Keratinocyte (primary cell): Measurements from ENCODE around the gene GLDN. TPM values are rescaled to one million over a fixed set of nuclear protein-coding genes. Genes with fewer than 3 reads are reported as not detected.
"Not testable (repeated sequence)": the region's sequence is repeated elsewhere in the genome, so short reads cannot be mapped to it uniquely, and the experiment has no call there.

Experiments
- DNase-seq: peaks from one replicate; pipeline ENCODE4 v3.0.0-alpha.2; 2011; ENCODE audit warnings: low read depth, missing footprints, low spot score
- FAIRE-seq: peaks from 2 replicates; lab custom pipeline; 2011; peaks lifted over from hg19 to GRCh38; lab: Jason Lieb, UNC
- H2AFZ ChIP-seq: 2 replicates; pipeline ENCODE4 v1.6.0; 2012; ENCODE audit warnings: low read length, control low read depth, inconsistent platforms; ENCODE audit not compliant: control insufficient read depth
- H3K27ac ChIP-seq: 2 replicates; pipeline ENCODE4 v1.5.1; 2011; ENCODE audit warnings: low read length; ENCODE audit not compliant: control insufficient read depth, insufficient read depth
- H3K27me3 ChIP-seq: 3 replicates; pipeline ENCODE4 v1.6.0; 2011; ENCODE audit warnings: low read length; ENCODE audit not compliant: control insufficient read depth, insufficient read depth; ENCODE audit errors: extremely low read depth
- H3K36me3 ChIP-seq, 2 experiments: 2 replicates in 1 of 2; 3 replicates in 1 of 2; pipeline ENCODE4 v1.5.1; 2011; ENCODE audit warnings: low read length in 2 of 2, mild to moderate bottlenecking in 1 of 2; ENCODE audit not compliant: control insufficient read depth in 2 of 2, insufficient read depth in 2 of 2; ENCODE audit errors: extremely low read depth in 1 of 2
- H3K4me1 ChIP-seq: 3 replicates; pipeline ENCODE4 v1.5.1; 2011; ENCODE audit warnings: low read length; ENCODE audit not compliant: control insufficient read depth, insufficient read depth; ENCODE audit errors: extremely low read depth
- H3K4me2 ChIP-seq: 3 replicates; pipeline ENCODE4 v1.6.0; 2011; ENCODE audit warnings: low read depth, low read length; ENCODE audit not compliant: control insufficient read depth, insufficient read depth; ENCODE audit errors: extremely low read depth
- H3K4me3 ChIP-seq, 3 experiments: fragments of 200-600 bp in 1 of 3; sonication (generic) in 1 of 3; 2 replicates in 2 of 3; 3 replicates in 1 of 3; pipeline ENCODE4 v1.5.1; 2011 to 2016; ENCODE audit warnings: low read length in 3 of 3, mild to moderate bottlenecking in 3 of 3, control low read depth in 2 of 3, inconsistent platforms in 1 of 3, low read depth in 1 of 3, mixed read lengths in 1 of 3, mixed run types in 1 of 3, moderate library complexity in 1 of 3; ENCODE audit not compliant: control insufficient read depth in 2 of 3, insufficient read depth in 2 of 3; ENCODE audit errors: extremely low read depth in 1 of 3
- H3K79me2 ChIP-seq: 2 replicates; pipeline ENCODE4 v1.6.0; 2012; ENCODE audit warnings: low read length; ENCODE audit not compliant: control insufficient read depth, insufficient read depth
- H3K9ac ChIP-seq: 3 replicates; pipeline ENCODE4 v1.6.0; 2011; ENCODE audit warnings: low read length; ENCODE audit not compliant: control insufficient read depth, insufficient read depth; ENCODE audit errors: extremely low read depth
- H3K9me1 ChIP-seq: 3 replicates; pipeline ENCODE4 v1.6.0; 2011; ENCODE audit warnings: low read length; ENCODE audit not compliant: control insufficient read depth, insufficient read depth; ENCODE audit errors: extremely low read depth
- H3K9me3 ChIP-seq: 2 replicates; pipeline ENCODE4 v1.5.1; 2012; ENCODE audit warnings: low read depth, low read length; ENCODE audit not compliant: control insufficient read depth
- H4K20me1 ChIP-seq: 3 replicates; pipeline ENCODE4 v1.6.0; 2011; ENCODE audit warnings: low read length; ENCODE audit not compliant: control insufficient read depth, insufficient read depth; ENCODE audit errors: extremely low read depth
- CTCF ChIP-seq, 3 experiments: IDR thresholded peaks in 1 of 3; conservative IDR thresholded peaks in 1 of 3; optimal IDR thresholded peaks in 1 of 3; 2 replicates in 2 of 3; 3 replicates in 1 of 3; pipeline versions ENCODE3 to v1.5.1; 2011; ENCODE audit warnings: low read length in 3 of 3, mild to moderate bottlenecking in 3 of 3, moderate library complexity in 2 of 3, control low read depth in 1 of 3, inconsistent platforms in 1 of 3; ENCODE audit not compliant: insufficient read depth in 2 of 3; ENCODE audit errors: extremely low read depth in 1 of 3
- EZH2 ChIP-seq: IDR thresholded peaks from one replicate; pipeline ENCODE4 v1.6.1; 2012; ENCODE audit warnings: inconsistent platforms, mild to moderate bottlenecking, low read length, moderate library complexity
- dilution Hi-C: fragments of 300-500 bp; cut with MboI; formaldehyde crosslinking; loops from one replicate; pipeline ENCODE4 v1.7.0; 2020; ENCODE audit warnings: low sequenced_read_pairs; ENCODE audit not compliant: extremely low pct_ligation_motif_present
- polyA plus RNA-seq, 5 experiments: library from polyadenylated mRNA; depleted of rRNA in 3 of 5; stranded (reverse) in 3 of 5; stranded (forward) in 1 of 5; unstranded in 1 of 5; fragments of >200 nt; gene quantifications; 1 replicate in 1 of 5; 2 replicates in 3 of 5; 3 replicates in 1 of 5; pipeline versions ENCODE4 v1.2.1 to v1.2.3, GENCODE V29; 2011 to 2012; ENCODE audit warnings: missing spikeins in 2 of 5, low read depth in 1 of 5, low replicate concordance in 1 of 5

The GLDN gene
- polyA plus RNA-seq, 1 donor (not counting 4 experiments of a cell fraction or from before 2014, with no cell fraction given): 0.09 TPM

- dilution Hi-C loops: no loop called here
- Histone ChIP-seq H3K4me2 (no peak overlapping the region), H3K79me2 (no peaks in the 10 kb centered on the region), H4K20me1 (no peaks in the 10 kb centered on the region), H3K9me3 (no peaks in the 10 kb centered on the region), H3K4me1 (no peaks in the 10 kb centered on the region), H3K36me3 (no peaks in the 10 kb centered on the region), H3K9ac (no peak overlapping the region), H3K9me1 (no peaks in the 10 kb centered on the region), H3K27me3 (peaks cover 6% of the 10 kb centered on the region), H3K4me3 (no peak overlapping the region), H2AFZ (no peak overlapping the region), H3K27ac (no peak overlapping the region)
- no peak for TF ChIP-seq EZH2
- no peak for TF ChIP-seq CTCF (optimal IDR thresholded peaks at IDR 0.05 in 1 of 3, IDR thresholded peaks at IDR 0.05 in 1 of 3, conservative IDR thresholded peaks at IDR 0.05 in 1 of 3; ENCODE audit: extremely low read depth in 1 of 3, insufficient read depth in 2 of 3, low read length in 3 of 3)
- no peak for FAIRE-seq
- no peak for DNase-seq
Observed at GRCh38 chr15:51414256-51414860, 72.9 kb downstream of the GLDN start.

- no peaks in the 10 kb centered on the region for H3K9me1 ChIP-seq
- no peak for DNase-seq
- no peaks in the 10 kb centered on the region for H3K9me3 ChIP-seq
- H3K4me3 ChIP-seq: no peak overlapping the region
- dilution Hi-C loops: no loop called here
- no peak for FAIRE-seq
- peaks cover 6% of the 10 kb centered on the region for H3K27me3 ChIP-seq
- H3K4me1 ChIP-seq: no peaks in the 10 kb centered on the region
- H3K4me2 ChIP-seq: no peak overlapping the region
- H3K36me3 ChIP-seq: no peaks in the 10 kb centered on the region
- no peaks in the 10 kb centered on the region for H3K79me2 ChIP-seq
- TF ChIP-seq CTCF (optimal IDR thresholded peaks at IDR 0.05 in 1 of 3, IDR thresholded peaks at IDR 0.05 in 1 of 3, conservative IDR thresholded peaks at IDR 0.05 in 1 of 3; ENCODE audit: extremely low read depth in 1 of 3, insufficient read depth in 2 of 3, low read length in 3 of 3): no peak
- TF ChIP-seq EZH2: no peak
- H3K27ac ChIP-seq: no peak overlapping the region
- H4K20me1 ChIP-seq: no peaks in the 10 kb centered on the region
- H3K9ac ChIP-seq: no peak overlapping the region
- H2AFZ ChIP-seq: no peak overlapping the region
Observed at GRCh38 chr15:51416129-51416528, 74.7 kb downstream of the GLDN start.

- H3K4me1 ChIP-seq, DNase-seq, H3K9me3 ChIP-seq, H3K27ac ChIP-seq, H3K9ac ChIP-seq, H3K79me2 ChIP-seq, H4K20me1 ChIP-seq, dilution Hi-C loops, H3K9me1 ChIP-seq, H3K4me3 ChIP-seq, H3K27me3 ChIP-seq, H3K36me3 ChIP-seq, H3K4me2 ChIP-seq, FAIRE-seq, H2AFZ ChIP-seq: not testable (repeated sequence)
Observed at GRCh38 chr15:51423040-51423439, 81.6 kb downstream of the GLDN start.
